Kidney epithelial cell (primary cell): Measurements from ENCODE around the gene SORL1-AS1.
A peak's percentile ranks its signal among the peaks of the same experiment; 100 is the strongest.

Experiments used
- DNase-seq: peaks from one replicate; pipeline ENCODE4 v3.0.0-alpha.2; 2010; ENCODE audit warnings: low read depth
- H3K27me3 ChIP-seq: 2 replicates; pipeline ENCODE4 v1.6.0; 2011; ENCODE audit warnings: low read length; ENCODE audit not compliant: control insufficient read depth, insufficient read depth
- H3K36me3 ChIP-seq: 2 replicates; pipeline ENCODE4 v1.5.1; 2011; ENCODE audit warnings: low read length; ENCODE audit not compliant: control insufficient read depth, insufficient read depth
- H3K4me3 ChIP-seq: 2 replicates; pipeline ENCODE4 v1.5.1; 2011; ENCODE audit warnings: low read depth, mild to moderate bottlenecking, control low read depth, low read length
- CTCF ChIP-seq: IDR thresholded peaks from 2 replicates; pipeline ENCODE4 v1.5.1; 2011; ENCODE audit warnings: mild to moderate bottlenecking, moderate library complexity, low read length, control low read depth, inconsistent platforms; ENCODE audit not compliant: insufficient read depth, poor library complexity, severe bottlenecking

SORL1-AS1 gene

GRCh38 chr11:121472312-121472711, 19.5 kb upstream of the SORL1-AS1 start:
- no peaks in the 10 kb centered on the region for H3K36me3 ChIP-seq

GRCh38 chr11:121471167-121471566, 18.4 kb upstream of the SORL1-AS1 start:
- no peak for DNase-seq
- no peak overlapping the region for H3K4me3 ChIP-seq
- no peaks in the 10 kb centered on the region for H3K36me3 ChIP-seq
- H3K27me3 ChIP-seq = no peaks in the 10 kb centered on the region
- no peak for TF ChIP-seq CTCF

More at GRCh38 chr11:121472312-121472711, 19.5 kb upstream of the SORL1-AS1 start:
- H3K4me3 ChIP-seq = no peak overlapping the region
- TF ChIP-seq CTCF = no peak
- DNase-seq = no peak
- no peaks in the 10 kb centered on the region for H3K27me3 ChIP-seq

GRCh38 chr11:121469910-121470309, 17.1 kb upstream of the SORL1-AS1 start:
- DNase-seq = no peak
- Histone ChIP-seq H3K4me3 (no peak overlapping the region), H3K36me3 (no peaks in the 10 kb centered on the region), H3K27me3 (no peaks in the 10 kb centered on the region)
- no peak for TF ChIP-seq CTCF

GRCh38 chr11:121467965-121468364, 15.2 kb upstream of the SORL1-AS1 start:
- no peak overlapping the region for H3K4me3 ChIP-seq
- no peaks in the 10 kb centered on the region for H3K27me3 ChIP-seq
- H3K36me3 ChIP-seq = no peaks in the 10 kb centered on the region
- no peak for DNase-seq
- TF ChIP-seq CTCF = no peak

- Histone ChIP-seq H3K4me3 (no peak overlapping the region), H3K36me3 (no peaks in the 10 kb centered on the region), H3K27me3 (no peaks in the 10 kb centered on the region)
- no peak for DNase-seq
- TF ChIP-seq CTCF = no peak
Measured at GRCh38 chr11:121467471-121467870, 14.7 kb upstream of the SORL1-AS1 start.

- Histone ChIP-seq H3K4me3 (no peak overlapping the region), H3K27me3 (no peaks in the 10 kb centered on the region), H3K36me3 (no peaks in the 10 kb centered on the region)
- no peak for TF ChIP-seq CTCF
- peak; percentile 95 for DNase-seq
Measured at GRCh38 chr11:121466063-121466794, 13.5 kb upstream of the SORL1-AS1 start.
